T-helper 2 cell treated with Interferon-gamma antibody and Interleukin-4, amounts not matched to agents 5 μg/mL and 100 μg/mL, for 36 hours (primary cell): Measurements from ENCODE around the gene THNSL1.

Experiments used
- DNase-seq: peaks from one replicate; pipeline ENCODE4 v3.0.0; 2021; ENCODE audit warnings: low spot score
- H3K27ac Mint-ChIP-seq: one replicate; pipeline ENCODE4 v1.8.0; 2021; ENCODE audit warnings: mild to moderate bottlenecking, mixed read lengths
- H3K27me3 Mint-ChIP-seq: one replicate; pipeline ENCODE4 v1.8.0; 2021; ENCODE audit warnings: low read depth, mixed read lengths
- H3K36me3 Mint-ChIP-seq: one replicate; pipeline ENCODE4 v1.8.0; 2021; ENCODE audit warnings: low read depth, mixed read lengths
- H3K4me1 Mint-ChIP-seq: one replicate; pipeline ENCODE4 v1.8.0; 2021; ENCODE audit warnings: low read depth, mixed read lengths
- H3K4me3 Mint-ChIP-seq: one replicate; pipeline ENCODE4 v1.8.0; 2022; ENCODE audit warnings: mild to moderate bottlenecking, moderate library complexity, mixed read lengths
- H3K9me3 Mint-ChIP-seq: one replicate; pipeline ENCODE4 v1.8.0; 2021; ENCODE audit warnings: mixed read lengths

Gene THNSL1

GRCh38 chr10:25023278-25023677 lies 6.9 kb downstream of the THNSL1 start:
- no peaks in the 10 kb centered on the region for H3K36me3 Mint-ChIP-seq
- H3K4me1 Mint-ChIP-seq: no peaks in the 10 kb centered on the region
- H3K27ac Mint-ChIP-seq: no peak overlapping the region
- H3K27me3 Mint-ChIP-seq: peaks cover 2% of the 10 kb centered on the region
- H3K4me3 Mint-ChIP-seq: no peak overlapping the region
- H3K9me3 Mint-ChIP-seq: no peaks in the 10 kb centered on the region
- no peak for DNase-seq

- Mint-ChIP-seq H3K27me3 (peaks cover 2% of the 10 kb centered on the region), H3K4me3 (no peak overlapping the region), H3K27ac (no peak overlapping the region), H3K36me3 (no peaks in the 10 kb centered on the region), H3K4me1 (no peaks in the 10 kb centered on the region), H3K9me3 (no peaks in the 10 kb centered on the region)
- no peak for DNase-seq
These were observed 8.1 kb downstream of the THNSL1 start for GRCh38 chr10:25024528-25024927.

DNA sequence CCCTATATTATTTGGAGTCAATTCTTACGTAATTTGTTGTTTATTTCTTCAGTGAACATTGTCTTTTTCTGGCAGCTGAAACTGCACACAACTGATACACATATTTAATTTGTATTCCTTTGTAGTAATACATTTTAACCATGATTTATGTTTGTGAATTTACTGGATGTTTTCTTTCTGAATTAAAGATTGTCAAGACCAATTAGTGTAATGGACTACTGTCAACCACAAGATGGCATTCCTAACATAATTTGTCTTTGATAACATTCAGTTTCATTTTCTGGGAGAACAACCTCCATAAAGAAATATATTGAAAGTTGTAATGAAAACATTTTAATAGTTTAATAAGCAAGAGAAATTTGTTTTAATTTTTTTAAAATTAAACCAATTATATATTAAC lies 10.1 kb downstream of the THNSL1 start:
- H3K4me1 Mint-ChIP-seq: no peaks in the 10 kb centered on the region
- no peak overlapping the region for H3K4me3 Mint-ChIP-seq
- no peak for DNase-seq
- H3K36me3 Mint-ChIP-seq: no peaks in the 10 kb centered on the region
- H3K9me3 Mint-ChIP-seq: no peaks in the 10 kb centered on the region
- H3K27me3 Mint-ChIP-seq: no peaks in the 10 kb centered on the region
- no peak overlapping the region for H3K27ac Mint-ChIP-seq

DNA sequence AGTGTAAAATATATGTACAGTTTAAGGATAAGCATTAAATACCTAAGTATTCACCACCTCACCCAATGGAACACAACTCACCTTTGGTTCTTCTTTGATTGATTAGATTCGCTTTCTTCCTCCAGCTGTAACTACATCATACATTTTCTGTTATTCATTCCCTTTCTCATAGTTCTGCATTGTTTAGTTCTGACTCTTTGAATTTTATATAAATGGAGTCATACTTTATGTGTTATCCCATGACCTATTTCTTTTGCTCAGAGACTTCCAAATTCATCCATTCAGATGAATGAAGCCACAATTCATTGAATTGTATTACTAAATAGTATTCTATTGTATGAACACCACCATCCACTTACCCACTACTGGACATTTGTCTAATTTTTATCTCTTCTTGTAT lies 12.3 kb downstream of the THNSL1 start:
- no peak overlapping the region for H3K4me3 Mint-ChIP-seq
- no peaks in the 10 kb centered on the region for H3K36me3 Mint-ChIP-seq
- no peaks in the 10 kb centered on the region for H3K9me3 Mint-ChIP-seq
- DNase-seq: no peak
- no peaks in the 10 kb centered on the region for H3K27me3 Mint-ChIP-seq
- no peak overlapping the region for H3K27ac Mint-ChIP-seq
- no peaks in the 10 kb centered on the region for H3K4me1 Mint-ChIP-seq

DNA sequence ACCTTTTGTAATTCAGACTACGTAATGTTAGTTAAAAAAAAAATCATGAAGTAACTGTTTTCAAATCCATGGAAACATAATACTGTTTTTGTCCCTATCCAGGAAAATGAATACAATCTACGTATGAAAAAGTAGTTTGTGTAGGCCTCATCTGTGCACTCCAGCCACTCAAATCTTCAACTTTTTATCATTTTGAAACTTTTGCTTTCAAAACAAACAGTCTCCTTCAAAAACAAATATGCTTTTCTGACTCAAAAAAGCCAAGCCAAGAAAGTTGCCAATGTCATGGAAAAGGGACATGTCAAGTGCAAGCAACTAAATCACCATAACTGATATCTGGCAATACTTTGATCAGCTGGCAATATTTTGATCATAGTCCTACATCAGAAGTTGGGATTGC lies 13.1 kb downstream of the THNSL1 start:
- DNase-seq: no peak
- H3K4me1 Mint-ChIP-seq: no peaks in the 10 kb centered on the region
- H3K27me3 Mint-ChIP-seq: no peaks in the 10 kb centered on the region
- no peak overlapping the region for H3K27ac Mint-ChIP-seq
- H3K36me3 Mint-ChIP-seq: no peaks in the 10 kb centered on the region
- no peak overlapping the region for H3K4me3 Mint-ChIP-seq
- H3K9me3 Mint-ChIP-seq: no peaks in the 10 kb centered on the region

DNA sequence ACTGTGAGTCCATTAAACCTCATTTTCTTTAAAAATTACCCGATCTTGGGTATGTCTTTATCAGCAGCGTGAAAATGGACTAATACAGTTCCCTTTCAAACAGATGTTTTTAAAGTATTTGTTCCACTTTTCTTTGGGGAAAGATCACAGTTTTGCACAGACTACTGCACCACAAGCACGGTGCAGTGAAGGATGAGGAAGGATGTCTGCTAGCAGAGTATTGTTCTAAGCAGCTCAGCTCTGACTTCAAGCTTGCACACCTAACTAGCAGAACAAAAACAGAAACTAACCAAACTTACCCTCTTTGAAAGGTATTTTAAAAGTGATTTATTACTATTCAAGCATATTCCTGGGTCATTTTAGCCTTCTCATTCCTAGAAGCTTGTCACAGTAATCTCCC lies 20.0 kb downstream of the THNSL1 start:
- Mint-ChIP-seq H3K4me1 (peaks cover 4% of the 10 kb centered on the region), H3K27ac (no peak overlapping the region)
- DNase-seq: no peak

DNA sequence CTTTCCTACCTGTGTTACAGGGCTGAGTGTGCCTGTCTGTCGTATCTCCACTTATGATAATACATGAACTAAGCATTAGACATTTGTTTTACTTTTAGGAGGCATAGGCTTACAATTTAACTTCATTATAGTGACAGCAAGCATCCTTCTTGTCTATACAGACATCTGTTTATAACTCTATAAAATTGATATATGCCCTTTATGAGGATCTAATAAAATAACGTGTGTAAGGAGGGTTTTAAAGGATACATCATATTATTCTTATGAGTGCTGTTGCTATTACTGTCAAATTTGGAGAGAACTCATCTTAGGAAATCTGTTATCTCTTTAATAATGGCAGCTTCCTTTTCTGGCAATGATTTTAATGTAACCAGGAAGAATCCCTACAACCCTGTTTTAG lies 21.9 kb downstream of the THNSL1 start:
- H3K36me3 Mint-ChIP-seq: no peaks in the 10 kb centered on the region
- H3K27ac Mint-ChIP-seq: no peak overlapping the region
- no peaks in the 10 kb centered on the region for H3K9me3 Mint-ChIP-seq

More for the DNA sequence above, 20.0 kb downstream of the THNSL1 start:
- H3K27me3 Mint-ChIP-seq: peaks cover 29% of the 10 kb centered on the region
- no peak overlapping the region for H3K4me3 Mint-ChIP-seq
- H3K9me3 Mint-ChIP-seq: no peaks in the 10 kb centered on the region
- H3K36me3 Mint-ChIP-seq: no peaks in the 10 kb centered on the region

DNA sequence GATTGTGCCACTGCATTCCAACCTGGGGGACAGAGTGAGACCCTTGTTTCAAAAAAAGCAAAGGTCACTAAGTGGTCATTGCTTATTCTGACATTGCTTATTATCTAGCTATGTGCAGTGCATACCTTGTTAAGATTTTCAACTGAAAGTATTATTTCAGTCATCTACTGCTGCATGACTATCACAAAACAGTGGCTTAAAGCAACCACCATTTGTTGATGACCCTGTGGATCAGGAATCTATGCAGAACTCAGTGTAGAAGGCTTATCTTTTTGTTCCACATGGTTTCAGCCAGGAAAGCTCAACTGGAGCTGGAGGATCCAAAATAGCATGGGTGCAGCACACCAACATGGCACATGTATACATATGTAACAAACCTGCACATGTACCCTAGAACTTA lies 23.1 kb downstream of the THNSL1 start:
- Mint-ChIP-seq H3K4me3 (no peak overlapping the region), H3K27ac (no peak overlapping the region), H3K9me3 (no peaks in the 10 kb centered on the region), H3K27me3 (peaks cover 43% of the 10 kb centered on the region), H3K36me3 (no peaks in the 10 kb centered on the region), H3K4me1 (peaks cover 4% of the 10 kb centered on the region)
- DNase-seq: no peak

More for the DNA sequence above, 21.9 kb downstream of the THNSL1 start:
- H3K27me3 Mint-ChIP-seq: peaks cover 34% of the 10 kb centered on the region
- no peak overlapping the region for H3K4me3 Mint-ChIP-seq
- DNase-seq: no peak
- peaks cover 4% of the 10 kb centered on the region for H3K4me1 Mint-ChIP-seq

- Mint-ChIP-seq H3K9me3 (no peaks in the 10 kb centered on the region), H3K4me1 (no peaks in the 10 kb centered on the region), H3K4me3 (no peak overlapping the region), H3K27me3 (peaks cover 35% of the 10 kb centered on the region), H3K27ac (no peak overlapping the region), H3K36me3 (no peaks in the 10 kb centered on the region)
- DNase-seq: no peak
These were observed 30.2 kb downstream of the THNSL1 start for GRCh38 chr10:25046641-25047040.

- Mint-ChIP-seq H3K36me3 (no peaks in the 10 kb centered on the region), H3K4me3 (no peak overlapping the region), H3K27ac (no peak overlapping the region), H3K4me1 (no peaks in the 10 kb centered on the region), H3K27me3 (peaks cover 33% of the 10 kb centered on the region), H3K9me3 (no peaks in the 10 kb centered on the region)
- no peak for DNase-seq
These were observed 30.7 kb downstream of the THNSL1 start for GRCh38 chr10:25047088-25047487.

GRCh38 chr10:25047591-25048301 lies 31.3 kb downstream of the THNSL1 start:
- Mint-ChIP-seq H3K27ac (no peak overlapping the region), H3K9me3 (no peaks in the 10 kb centered on the region), H3K4me3 (no peak overlapping the region), H3K27me3 (peaks cover 33% of the 10 kb centered on the region), H3K4me1 (no peaks in the 10 kb centered on the region), H3K36me3 (no peaks in the 10 kb centered on the region)
- no peak for DNase-seq

DNA sequence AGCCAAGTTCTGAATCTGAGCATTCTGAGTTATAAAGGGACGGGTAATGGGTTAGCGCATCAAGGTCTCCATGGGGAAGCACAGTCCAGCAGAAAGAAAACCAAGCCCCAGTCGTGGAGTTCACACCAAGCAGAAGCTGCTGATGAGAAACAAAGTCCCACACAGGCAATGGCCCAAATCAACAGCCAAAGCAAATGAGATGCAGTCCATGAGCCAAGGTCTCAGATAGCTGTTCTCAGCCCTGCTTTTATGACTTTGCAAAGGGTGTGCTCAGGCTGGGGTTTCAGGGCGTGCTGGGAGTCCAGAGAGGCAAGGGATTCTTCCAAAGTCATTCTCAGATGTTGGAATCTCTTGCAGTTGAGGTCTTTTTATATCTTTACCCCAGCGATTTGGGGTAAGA lies 32.0 kb downstream of the THNSL1 start:
- H3K27me3 Mint-ChIP-seq: peaks cover 31% of the 10 kb centered on the region
- no peak overlapping the region for H3K27ac Mint-ChIP-seq
- H3K9me3 Mint-ChIP-seq: no peaks in the 10 kb centered on the region
- no peaks in the 10 kb centered on the region for H3K4me1 Mint-ChIP-seq
- no peaks in the 10 kb centered on the region for H3K36me3 Mint-ChIP-seq
- no peak for DNase-seq
- H3K4me3 Mint-ChIP-seq: no peak overlapping the region

DNA sequence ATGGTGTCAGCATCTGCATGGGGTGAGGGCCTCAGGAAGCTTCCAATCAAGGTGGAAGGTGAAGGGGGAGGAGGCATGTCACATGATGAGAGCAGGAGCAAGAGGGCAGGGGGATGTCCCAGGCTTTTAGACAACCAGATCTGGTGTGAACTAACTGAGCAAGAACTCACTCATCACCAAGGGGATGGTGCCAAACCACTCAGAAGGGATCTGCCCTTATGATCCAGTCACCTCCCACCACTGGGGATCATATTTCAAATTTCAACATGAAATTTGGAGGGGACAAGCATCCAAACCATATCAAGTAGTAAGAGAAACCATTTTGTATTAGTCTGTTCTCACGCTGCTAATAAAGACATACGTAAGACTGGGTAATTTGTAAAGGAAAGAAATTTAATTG lies 33.6 kb downstream of the THNSL1 start:
- no peak overlapping the region for H3K27ac Mint-ChIP-seq
- no peak overlapping the region for H3K4me3 Mint-ChIP-seq
- no peaks in the 10 kb centered on the region for H3K36me3 Mint-ChIP-seq
- H3K27me3 Mint-ChIP-seq: peaks cover 19% of the 10 kb centered on the region
- no peaks in the 10 kb centered on the region for H3K4me1 Mint-ChIP-seq
- DNase-seq: no peak
- H3K9me3 Mint-ChIP-seq: no peaks in the 10 kb centered on the region

DNA sequence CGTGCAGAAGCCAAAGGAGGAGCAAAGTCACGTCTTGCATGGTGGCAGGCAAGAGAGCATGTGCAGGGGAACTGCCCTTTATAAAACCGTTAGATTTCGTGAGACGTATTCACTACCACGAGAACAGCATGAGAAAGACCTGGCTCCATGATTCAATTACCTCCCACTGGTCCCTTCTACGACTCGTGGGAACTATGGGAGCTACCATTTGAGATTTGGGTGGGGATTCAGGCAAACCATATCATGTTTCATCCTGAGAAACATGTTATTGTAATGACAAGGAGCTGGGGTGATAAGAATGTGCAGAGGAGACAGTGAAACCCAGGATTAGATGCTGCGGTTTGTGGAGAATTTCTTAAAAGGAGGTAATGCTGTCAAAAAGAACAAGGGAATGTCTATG lies 34.0 kb downstream of the THNSL1 start:
- H3K4me1 Mint-ChIP-seq: no peaks in the 10 kb centered on the region
- H3K27ac Mint-ChIP-seq: no peak overlapping the region
- peaks cover 16% of the 10 kb centered on the region for H3K27me3 Mint-ChIP-seq
- no peaks in the 10 kb centered on the region for H3K36me3 Mint-ChIP-seq
- H3K9me3 Mint-ChIP-seq: no peaks in the 10 kb centered on the region
- no peak overlapping the region for H3K4me3 Mint-ChIP-seq
- no peak for DNase-seq

GRCh38 chr10:25052012-25052411 lies 35.6 kb downstream of the THNSL1 start:
- no peak overlapping the region for H3K27ac Mint-ChIP-seq
- no peaks in the 10 kb centered on the region for H3K4me1 Mint-ChIP-seq
- H3K9me3 Mint-ChIP-seq: no peaks in the 10 kb centered on the region
- no peaks in the 10 kb centered on the region for H3K36me3 Mint-ChIP-seq
- H3K4me3 Mint-ChIP-seq: no peak overlapping the region
- DNase-seq: no peak
- H3K27me3 Mint-ChIP-seq: peaks cover 9% of the 10 kb centered on the region
